B cell (primary cell): ENCODE results near the gene CDH13. TPM values are rescaled to one million over a fixed set of nuclear protein-coding genes. Genes with fewer than 3 reads are reported as not detected.

Experiments used
- ATAC-seq: fragments of 200-7000 bp; cut with Tn5 transposase; one replicate; pipeline ENCODE4 v1.10.0; 2021; ENCODE audit warnings: low read depth, mild to moderate bottlenecking, moderate number of reproducible peaks, moderate library complexity
- CTCF ChIA-PET: fragments of 350-600 bp; sonication (Branson Sonifier 250); formaldehyde crosslinking; loops from one replicate; lab custom pipeline; 2021; ENCODE audit warnings: antibody characterized with exemption, inconsistent platforms; lab: Charles Lee
- POLR2A ChIA-PET: fragments of 350-600 bp; sonication (Branson Sonifier 250); formaldehyde crosslinking; loops from one replicate; lab custom pipeline; 2021; ENCODE audit warnings: antibody characterized with exemption; lab: Charles Lee
- DNase-seq: peaks from one replicate; pipeline ENCODE4 v3.0.0; 2013
- H2AFZ ChIP-seq: 2 replicates; pipeline ENCODE4 v1.6.1; 2012; ENCODE audit warnings: mild to moderate bottlenecking, low read depth, low read length; ENCODE audit not compliant: insufficient read depth, poor library complexity, severe bottlenecking
- H3K27ac ChIP-seq, 2 donors: 1 replicate in 1 of 2; 2 replicates in 1 of 2; pipeline ENCODE4 v1.5.1; 2012 to 2013; ENCODE audit warnings: low read length in 2 of 2, mild to moderate bottlenecking in 2 of 2, moderate library complexity in 1 of 2
- H3K27me3 ChIP-seq, 4 experiments: fragments of 200-600 bp in 1 of 4; sonication (generic) in 1 of 4; replicated peaks in 1 of 4; 1 replicate in 2 of 4; 2 replicates in 2 of 4; pipeline versions ENCODE4 v1.6.1 to v1.7.0; 2013 to 2016; ENCODE audit warnings: low read length in 3 of 4, mild to moderate bottlenecking in 2 of 4, mixed read lengths in 1 of 4, moderate library complexity in 1 of 4; ENCODE audit not compliant: insufficient read depth in 4 of 4, control insufficient read depth in 3 of 4; ENCODE audit errors: control extremely low read depth in 1 of 4
- H3K36me3 ChIP-seq, 2 experiments: replicated peaks in 1 of 2; 1 replicate in 1 of 2; 2 replicates in 1 of 2; pipeline versions ENCODE4 v1.6.1 to v1.7.1; 2013; ENCODE audit warnings: low read length in 1 of 2; ENCODE audit not compliant: insufficient read depth in 2 of 2, control insufficient read depth in 1 of 2; ENCODE audit errors: control extremely low read depth in 1 of 2, extremely low read depth in 1 of 2
- H3K4me1 ChIP-seq, 2 donors: fragments of 200-600 bp in 1 of 2; sonication (generic) in 1 of 2; 1 replicate in 1 of 2; 2 replicates in 1 of 2; pipeline versions ENCODE4 v1.5.1 to v1.6.1; 2013 to 2017; ENCODE audit warnings: low read length in 2 of 2; ENCODE audit not compliant: control insufficient read depth in 2 of 2, insufficient read depth in 2 of 2
- H3K4me2 ChIP-seq: replicated peaks from 2 replicates; pipeline ENCODE3; 2012; ENCODE audit warnings: mild to moderate bottlenecking, low read depth, low read length; ENCODE audit not compliant: poor library complexity, severe bottlenecking
- H3K4me3 ChIP-seq, 5 experiments: fragments of 200-600 bp in 1 of 5; sonication (generic) in 1 of 5; 1 replicate in 3 of 5; 2 replicates in 2 of 5; pipeline versions ENCODE4 v1.5.1 to v1.7.0; 2011 to 2016; ENCODE audit warnings: low read length in 4 of 5, mild to moderate bottlenecking in 4 of 5, low read depth in 2 of 5, control low read depth in 1 of 5, moderate library complexity in 1 of 5; ENCODE audit not compliant: insufficient read depth in 1 of 5; ENCODE audit errors: control extremely low read depth in 1 of 5, extremely low read depth in 1 of 5
- H3K79me2 ChIP-seq: fragments of 200-600 bp; sonication (generic); one replicate; pipeline ENCODE4 v1.6.0; 2016; ENCODE audit warnings: low read length; ENCODE audit not compliant: control insufficient read depth, insufficient read depth
- H3K9ac ChIP-seq: fragments of 200-600 bp; sonication (generic); 2 replicates; pipeline ENCODE4 v1.6.1; 2017; ENCODE audit warnings: mild to moderate bottlenecking, low read length, moderate library complexity
- H3K9me3 ChIP-seq, 3 donors: one replicate each; pipeline versions ENCODE4 v1.6.1 to v1.7.1; 2013; ENCODE audit warnings: low read length in 2 of 3; ENCODE audit not compliant: control insufficient read depth in 2 of 3, insufficient read depth in 1 of 3; ENCODE audit errors: control extremely low read depth in 1 of 3
- H4K20me1 ChIP-seq: 2 replicates; pipeline ENCODE4 v1.6.0; 2012; ENCODE audit warnings: mild to moderate bottlenecking, low read length; ENCODE audit not compliant: insufficient read depth, control insufficient read depth, poor library complexity, severe bottlenecking
- H3K27ac Mint-ChIP-seq: one replicate; pipeline ENCODE4 v1.8.0; 2021; ENCODE audit warnings: mixed read lengths
- H3K27me3 Mint-ChIP-seq: one replicate; pipeline ENCODE4 v1.8.0; 2021; ENCODE audit warnings: mixed read lengths
- H3K4me1 Mint-ChIP-seq: one replicate; pipeline ENCODE4 v1.8.0; 2021; ENCODE audit warnings: mixed read lengths
- H3K4me3 Mint-ChIP-seq: one replicate; pipeline ENCODE4 v1.8.0; 2021; ENCODE audit warnings: mixed read lengths
- H3K9me3 Mint-ChIP-seq: one replicate; pipeline ENCODE4 v1.8.0; 2022; ENCODE audit warnings: mixed read lengths; ENCODE audit not compliant: insufficient read depth
- CTCF ChIP-seq: fragments of 200-600 bp; IDR thresholded peaks from one replicate; pipeline ENCODE4 v1.8.0; 2022; ENCODE audit warnings: antibody characterized with exemption, mild to moderate bottlenecking
- EZH2 ChIP-seq: IDR thresholded peaks from 2 replicates; pipeline ENCODE4 v1.6.1; 2012; ENCODE audit warnings: borderline replicate concordance, low read depth, mild to moderate bottlenecking, moderate library complexity, low read length; ENCODE audit not compliant: insufficient read depth, poor library complexity, severe bottlenecking
- WGBS: methylation state at CpG from one replicate; pipeline ENCODE4 v1.1.5; 2013; ENCODE audit warnings: missing lambda C conversion rate; ENCODE audit not compliant: insufficient coverage; 5-methylcytosine and 5-hydroxymethylcytosine counted together
- intact Hi-C: fragments of 100-400 bp; cut with micrococcal nuclease; formaldehyde crosslinking; loops from one replicate; pipeline ENCODE4 v1.10.0; 2022
- polyA plus RNA-seq: library from polyadenylated mRNA; depleted of rRNA; stranded (reverse); fragments of >200 nt; gene quantifications from 2 replicates; pipeline ENCODE4 v1.2.3, GENCODE V29; 2012
- total RNA-seq, 2 donors: library from RNA; stranded (reverse); fragments of 120-200 nt in 1 of 2; gene quantifications; 1 replicate in 1 of 2; 2 replicates in 1 of 2; pipeline versions ENCODE4 v1.2.3 to v1.2.4, GENCODE V29; 2013 to 2022

The CDH13 gene
- total and polyA plus RNA-seq, 2 donors (not counting 1 experiment from before 2014, with no cell fraction given): not detected

DNA sequence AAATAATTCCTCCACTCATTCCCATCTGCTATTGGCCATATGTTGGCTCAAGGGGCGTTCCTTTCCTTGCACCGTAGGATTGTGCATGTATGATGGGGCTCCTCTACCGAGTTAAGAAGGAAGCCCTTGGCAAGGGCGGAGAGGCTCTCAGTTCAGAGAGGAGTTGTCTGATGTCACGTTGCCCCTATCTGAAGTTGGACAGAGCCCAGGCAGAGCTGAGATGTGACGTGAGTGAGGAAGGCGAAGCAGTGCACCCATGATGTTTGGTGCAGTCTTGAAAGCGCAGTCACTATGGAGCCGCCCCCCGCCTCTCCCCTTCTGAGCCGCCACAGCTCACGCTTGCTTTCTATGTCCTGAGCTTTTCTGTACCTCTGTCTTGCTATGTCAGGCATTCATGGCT lies 40.7 kb downstream of the CDH13 start:
- Histone ChIP-seq H3K4me3 (no peak overlapping the region), H3K4me2 (no peak overlapping the region), H3K27ac (no peak overlapping the region), H3K9ac (no peak overlapping the region), H3K36me3 (no peaks in the 10 kb centered on the region), H3K79me2 (no peaks in the 10 kb centered on the region), H3K9me3 (no peaks in the 10 kb centered on the region), H3K4me1 (no peaks in the 10 kb centered on the region), H3K27me3 (peaks cover 0 to 5% (median 3%) of the 10 kb centered on the region in 4 experiments), H4K20me1 (no peaks in the 10 kb centered on the region), H2AFZ (no peak overlapping the region)
- intact Hi-C loops: no loop called here
- Mint-ChIP-seq H3K27ac (no peak overlapping the region), H3K4me1 (no peaks in the 10 kb centered on the region), H3K9me3 (no peaks in the 10 kb centered on the region), H3K4me3 (no peak overlapping the region), H3K27me3 (peaks cover 9% of the 10 kb centered on the region)
- TF ChIP-seq EZH2 (no peak), CTCF (no peak)
- ChIA-PET CTCF (no interaction called here), POLR2A (no interaction called here)
- DNase-seq (no peak), ATAC-seq (no peak)
- 79% methylated on average over 12 of the region's 12 CpGs for WGBS

GRCh38 chr16:82668094-82668493 lies 41.3 kb downstream of the CDH13 start:
- intact Hi-C loops: no loop called here
- Mint-ChIP-seq H3K27me3 (peaks cover 5% of the 10 kb centered on the region), H3K4me1 (no peaks in the 10 kb centered on the region), H3K4me3 (no peak overlapping the region), H3K27ac (no peak overlapping the region), H3K9me3 (no peaks in the 10 kb centered on the region)
- Histone ChIP-seq H4K20me1 (no peaks in the 10 kb centered on the region), H3K36me3 (no peaks in the 10 kb centered on the region), H3K9me3 (no peaks in the 10 kb centered on the region), H2AFZ (no peak overlapping the region), H3K4me3 (no peak overlapping the region), H3K27me3 (peaks cover 0 to 5% (median 1%) of the 10 kb centered on the region in 4 experiments), H3K4me2 (no peak overlapping the region), H3K27ac (no peak overlapping the region), H3K79me2 (no peaks in the 10 kb centered on the region), H3K4me1 (no peaks in the 10 kb centered on the region), H3K9ac (no peak overlapping the region)
- POLR2A ChIA-PET: no interaction called here
- WGBS: 78% methylated on average over 1 of the region's 3 CpGs
- no peak for ATAC-seq
- TF ChIP-seq EZH2 (no peak), CTCF (no peak)
- CTCF ChIA-PET: no interaction called here
- no peak for DNase-seq
